ENCODE data around the gene CADPS. TPM values are rescaled to one million over a fixed set of nuclear protein-coding genes. Genes with fewer than 3 reads are reported as not detected.

The CADPS gene
- polyA plus RNA-seq, 1 of the 3 experiments (the other 2 are of a cell fraction), result 5.8 TPM

- H3K36me3 ChIP-seq (replicated peaks in 1 of 2; ENCODE audit: control insufficient read depth in 1 of 2, insufficient read depth in 2 of 2, low read length in 1 of 2), result no peaks in the 10 kb centered on the region
- H3K79me2 ChIP-seq (ENCODE audit: insufficient read depth), result no peaks in the 10 kb centered on the region
- TF ChIP-seq, protein P1, sequence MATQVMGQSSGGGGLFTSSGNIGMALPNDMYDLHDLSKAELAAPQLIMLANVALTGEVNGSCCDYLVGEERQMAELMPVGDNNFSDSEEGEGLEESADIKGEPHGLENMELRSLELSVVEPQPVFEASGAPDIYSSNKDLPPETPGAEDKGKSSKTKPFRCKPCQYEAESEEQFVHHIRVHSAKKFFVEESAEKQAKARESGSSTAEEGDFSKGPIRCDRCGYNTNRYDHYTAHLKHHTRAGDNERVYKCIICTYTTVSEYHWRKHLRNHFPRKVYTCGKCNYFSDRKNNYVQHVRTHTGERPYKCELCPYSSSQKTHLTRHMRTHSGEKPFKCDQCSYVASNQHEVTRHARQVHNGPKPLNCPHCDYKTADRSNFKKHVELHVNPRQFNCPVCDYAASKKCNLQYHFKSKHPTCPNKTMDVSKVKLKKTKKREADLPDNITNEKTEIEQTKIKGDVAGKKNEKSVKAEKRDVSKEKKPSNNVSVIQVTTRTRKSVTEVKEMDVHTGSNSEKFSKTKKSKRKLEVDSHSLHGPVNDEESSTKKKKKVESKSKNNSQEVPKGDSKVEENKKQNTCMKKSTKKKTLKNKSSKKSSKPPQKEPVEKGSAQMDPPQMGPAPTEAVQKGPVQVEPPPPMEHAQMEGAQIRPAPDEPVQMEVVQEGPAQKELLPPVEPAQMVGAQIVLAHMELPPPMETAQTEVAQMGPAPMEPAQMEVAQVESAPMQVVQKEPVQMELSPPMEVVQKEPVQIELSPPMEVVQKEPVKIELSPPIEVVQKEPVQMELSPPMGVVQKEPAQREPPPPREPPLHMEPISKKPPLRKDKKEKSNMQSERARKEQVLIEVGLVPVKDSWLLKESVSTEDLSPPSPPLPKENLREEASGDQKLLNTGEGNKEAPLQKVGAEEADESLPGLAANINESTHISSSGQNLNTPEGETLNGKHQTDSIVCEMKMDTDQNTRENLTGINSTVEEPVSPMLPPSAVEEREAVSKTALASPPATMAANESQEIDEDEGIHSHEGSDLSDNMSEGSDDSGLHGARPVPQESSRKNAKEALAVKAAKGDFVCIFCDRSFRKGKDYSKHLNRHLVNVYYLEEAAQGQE (IDR thresholded peaks at IDR 0.05; ENCODE audit: low read depth, low read length), result peak; percentile 98
- TF ChIP-seq TCF12 (IDR thresholded peaks at IDR 0.05), result no peak
- CTCF ChIA-PET, result interaction anchor here (1.2 kb wide), 1 partner anchor 12 kb away, joined by 3 read pairs; no protein-coding TSS in a partner anchor
- H3K9ac ChIP-seq, result no peak overlapping the region
- 49% methylated on average over 4 of the region's 4 CpGs for WGBS (ENCODE audit: low lambda C conversion rate)
- H3K9me3 ChIP-seq, result no peaks in the 10 kb centered on the region
- no peaks in the 10 kb centered on the region for H4K20me1 ChIP-seq (ENCODE audit: insufficient read depth)
- H3K4me1 ChIP-seq (ENCODE audit: control insufficient read depth in 1 of 2, insufficient read depth in 2 of 2, low read depth in 1 of 2, low read length in 1 of 2), result peaks cover 0 to 6% of the 10 kb centered on the region in 2 experiments; a peak in 2 of 4 replicates
- no peak overlapping the region for H3K4me2 ChIP-seq
- no peaks in the 10 kb centered on the region for H3K27me3 ChIP-seq (ENCODE audit: insufficient read depth)
- no peaks in the 10 kb centered on the region for H3K9me2 ChIP-seq
- H2AFZ ChIP-seq (ENCODE audit: low read depth), result no peak overlapping the region
- H3F3A ChIP-seq (replicated peaks; ENCODE audit: insufficient read depth), result no peaks in the 10 kb centered on the region
- no peak overlapping the region for H3K4me3 ChIP-seq (ENCODE audit: low read depth in 2 of 2, low read length in 1 of 2)
- DNase-seq, result no peak
- POLR2A ChIA-PET, result no interaction called here
- no peak overlapping the region for H3K27ac ChIP-seq (ENCODE audit: low read depth in 2 of 2, low read length in 1 of 2)
Observed at GRCh38 chr3:62529230-62529629, 346.0 kb downstream of the CADPS start.

GRCh38 chr3:62527474-62527873 is 347.7 kb downstream of the CADPS start:
- POLR2A ChIA-PET, result no interaction called here
- 0% methylated on average over 4 of the region's 4 CpGs for WGBS (ENCODE audit: low lambda C conversion rate)
- DNase-seq, result no peak

GRCh38 chr3:62525281-62525680 is 349.9 kb downstream of the CADPS start:
- Histone ChIP-seq H3K4me3 (ENCODE audit: low read depth in 2 of 2, low read length in 1 of 2) (no peak overlapping the region), H3K79me2 (ENCODE audit: insufficient read depth) (no peaks in the 10 kb centered on the region), H3K9me2 (no peaks in the 10 kb centered on the region), H3K4me2 (no peak overlapping the region), H3K36me3 (replicated peaks in 1 of 2; ENCODE audit: control insufficient read depth in 1 of 2, insufficient read depth in 2 of 2, low read length in 1 of 2) (no peaks in the 10 kb centered on the region), H3K27ac (ENCODE audit: low read depth in 2 of 2, low read length in 1 of 2) (no peak overlapping the region), H3F3A (replicated peaks; ENCODE audit: insufficient read depth) (no peaks in the 10 kb centered on the region), H2AFZ (ENCODE audit: low read depth) (no peak overlapping the region), H3K27me3 (ENCODE audit: insufficient read depth) (no peaks in the 10 kb centered on the region), H3K9me3 (no peaks in the 10 kb centered on the region), H3K9ac (no peak overlapping the region), H3K4me1 (ENCODE audit: control insufficient read depth in 1 of 2, insufficient read depth in 2 of 2, low read depth in 1 of 2, low read length in 1 of 2) (peaks cover 0 to 6% of the 10 kb centered on the region in 2 experiments; a peak in 2 of 4 replicates), H4K20me1 (ENCODE audit: insufficient read depth) (no peaks in the 10 kb centered on the region)
- ChIA-PET CTCF (no interaction called here), POLR2A (no interaction called here)
- DNase-seq, result no peak
- TF ChIP-seq FOSL2 (IDR thresholded peaks at IDR 0.05; ENCODE audit: borderline replicate concordance, low read depth) (0 out of 2 replicates have a peak, but pooled peaks have one; percentile 7), FOXJ3 (CRISPR knock-in tag; IDR thresholded peaks at IDR 0.05) (no peak)
- WGBS (ENCODE audit: low lambda C conversion rate), result 69% methylated on average over 3 of the region's 3 CpGs

More at GRCh38 chr3:62527474-62527873, 347.7 kb downstream of the CADPS start:
- Histone ChIP-seq H3K4me3 (ENCODE audit: low read depth in 2 of 2, low read length in 1 of 2) (no peak overlapping the region), H3K9me2 (no peaks in the 10 kb centered on the region), H4K20me1 (ENCODE audit: insufficient read depth) (no peaks in the 10 kb centered on the region), H2AFZ (ENCODE audit: low read depth) (no peak overlapping the region), H3K36me3 (replicated peaks in 1 of 2; ENCODE audit: control insufficient read depth in 1 of 2, insufficient read depth in 2 of 2, low read length in 1 of 2) (no peaks in the 10 kb centered on the region), H3F3A (replicated peaks; ENCODE audit: insufficient read depth) (no peaks in the 10 kb centered on the region), H3K4me1 (ENCODE audit: control insufficient read depth in 1 of 2, insufficient read depth in 2 of 2, low read depth in 1 of 2, low read length in 1 of 2) (peaks cover 0 to 6% of the 10 kb centered on the region in 2 experiments; a peak in 2 of 4 replicates), H3K4me2 (no peak overlapping the region), H3K27me3 (ENCODE audit: insufficient read depth) (no peaks in the 10 kb centered on the region), H3K9ac (no peak overlapping the region), H3K79me2 (ENCODE audit: insufficient read depth) (no peaks in the 10 kb centered on the region), H3K9me3 (no peaks in the 10 kb centered on the region), H3K27ac (ENCODE audit: low read depth in 2 of 2, low read length in 1 of 2) (no peak overlapping the region)
- TF ChIP-seq IRF3 (IDR thresholded peaks at IDR 0.05; ENCODE audit: low read depth, low read length) (no peak), TCF12 (IDR thresholded peaks at IDR 0.05) (peak; percentile 79)
- CTCF ChIA-PET, result interaction anchor here (1.3 to 1.5 kb wide), 2 partner anchors 13 to 31 kb away, joined by 3 to 7 read pairs; no protein-coding TSS in a partner anchor

Data from SK-N-SH (cell line).